ENCODE data around the gene CAMK2G.
"Not testable (repeated sequence)": the region's sequence is repeated elsewhere in the genome, so short reads cannot be mapped to it uniquely, and the experiment has no call there.

CAMK2G gene

DNA sequence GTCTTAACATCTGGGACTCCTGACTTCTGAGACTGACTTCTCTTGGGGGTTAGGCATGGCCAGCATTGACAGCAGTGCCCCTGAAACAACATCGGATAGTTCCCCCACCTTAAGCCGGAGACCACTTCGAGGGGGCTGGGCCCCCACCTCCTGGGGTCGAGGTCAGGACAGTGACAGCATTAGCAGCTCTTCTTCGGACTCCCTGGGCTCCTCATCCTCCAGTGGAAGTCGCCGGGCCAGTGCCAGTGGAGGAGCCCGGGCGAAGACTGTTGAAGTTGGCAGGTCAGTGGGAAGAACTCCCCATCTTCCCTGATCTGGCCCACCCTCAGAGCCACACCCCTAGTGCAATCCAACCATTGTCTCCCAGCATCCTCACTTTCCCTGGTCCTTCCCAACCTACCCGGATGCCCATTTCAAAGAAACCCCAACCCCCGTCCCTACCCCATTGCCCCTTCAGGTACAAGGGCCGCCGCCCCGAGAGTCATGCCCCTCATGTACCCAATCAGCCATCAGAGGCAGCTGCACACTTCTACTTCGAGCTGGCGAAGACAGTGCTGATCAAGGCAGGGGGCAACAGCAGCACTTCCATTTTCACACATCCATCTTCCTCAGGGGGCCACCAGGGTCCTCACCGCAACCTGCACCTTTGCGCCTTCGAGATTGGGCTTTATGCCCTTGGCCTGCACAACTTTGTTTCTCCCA is 76.9 kb downstream of the CAMK2G start:
- TF ChIP-seq, protein P1, sequence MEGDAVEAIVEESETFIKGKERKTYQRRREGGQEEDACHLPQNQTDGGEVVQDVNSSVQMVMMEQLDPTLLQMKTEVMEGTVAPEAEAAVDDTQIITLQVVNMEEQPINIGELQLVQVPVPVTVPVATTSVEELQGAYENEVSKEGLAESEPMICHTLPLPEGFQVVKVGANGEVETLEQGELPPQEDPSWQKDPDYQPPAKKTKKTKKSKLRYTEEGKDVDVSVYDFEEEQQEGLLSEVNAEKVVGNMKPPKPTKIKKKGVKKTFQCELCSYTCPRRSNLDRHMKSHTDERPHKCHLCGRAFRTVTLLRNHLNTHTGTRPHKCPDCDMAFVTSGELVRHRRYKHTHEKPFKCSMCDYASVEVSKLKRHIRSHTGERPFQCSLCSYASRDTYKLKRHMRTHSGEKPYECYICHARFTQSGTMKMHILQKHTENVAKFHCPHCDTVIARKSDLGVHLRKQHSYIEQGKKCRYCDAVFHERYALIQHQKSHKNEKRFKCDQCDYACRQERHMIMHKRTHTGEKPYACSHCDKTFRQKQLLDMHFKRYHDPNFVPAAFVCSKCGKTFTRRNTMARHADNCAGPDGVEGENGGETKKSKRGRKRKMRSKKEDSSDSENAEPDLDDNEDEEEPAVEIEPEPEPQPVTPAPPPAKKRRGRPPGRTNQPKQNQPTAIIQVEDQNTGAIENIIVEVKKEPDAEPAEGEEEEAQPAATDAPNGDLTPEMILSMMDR (IDR thresholded peaks at IDR 0.05; ENCODE audit: low read depth, low read length): no peak
- no peaks in the 10 kb centered on the region for H3K9me3 ChIP-seq
- peaks cover 6% of the 10 kb centered on the region for H3K36me3 ChIP-seq
- no peak for DNase-seq
- no peaks in the 10 kb centered on the region for H3K4me1 ChIP-seq
- H3K4me3 ChIP-seq (ENCODE audit: low read depth, low read length): no peak overlapping the region
- no peaks in the 10 kb centered on the region for H3K27me3 ChIP-seq

DNA sequence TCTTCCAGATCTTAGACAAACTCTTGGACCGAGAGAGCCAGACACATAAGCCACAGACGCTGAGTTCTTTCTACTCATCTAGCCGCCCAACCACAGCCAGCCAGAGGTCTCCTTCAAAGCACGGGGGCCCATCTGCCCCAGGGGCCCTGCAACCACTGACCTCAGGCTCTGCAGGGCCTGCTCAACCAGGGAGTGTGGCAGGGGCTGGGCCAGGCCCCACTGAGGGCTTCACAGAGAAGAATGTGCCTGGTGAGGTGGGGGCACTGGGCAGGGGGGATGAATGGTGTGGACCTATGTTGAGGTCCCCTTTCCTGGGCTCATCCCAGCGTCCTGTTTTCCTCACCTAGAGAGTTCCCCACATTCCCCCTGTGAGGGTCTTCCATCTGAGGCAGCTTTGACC is 77.6 kb downstream of the CAMK2G start:
- Histone ChIP-seq H3K9me3 (no peaks in the 10 kb centered on the region), H3K4me3 (ENCODE audit: low read depth, low read length) (no peak overlapping the region), H3K4me1 (no peaks in the 10 kb centered on the region), H3K36me3 (peaks cover 6% of the 10 kb centered on the region), H3K27me3 (no peaks in the 10 kb centered on the region)
- DNase-seq: no peak
- TF ChIP-seq, protein P1 (IDR thresholded peaks at IDR 0.05; ENCODE audit: low read depth, low read length): no peak

DNA sequence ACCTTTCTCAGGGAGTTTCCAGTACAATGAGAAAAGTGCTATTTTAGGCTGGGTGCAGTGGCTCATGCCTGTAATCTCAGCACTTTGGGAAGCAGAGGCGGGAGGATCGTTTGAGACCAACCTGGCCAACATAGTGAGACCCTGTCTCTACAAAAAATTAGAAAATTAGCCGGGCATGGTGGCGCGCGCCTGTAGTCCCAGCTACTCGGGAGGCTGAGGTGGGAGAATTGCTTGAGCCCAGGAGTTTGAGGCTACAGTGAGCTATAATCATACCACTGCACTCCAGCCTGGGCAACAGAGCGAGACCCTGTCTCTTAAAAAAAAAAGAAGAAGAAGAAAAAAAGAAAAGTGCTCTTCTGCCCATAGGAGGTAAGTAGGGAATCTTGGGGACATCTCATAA is 78.3 kb downstream of the CAMK2G start:
- not testable (repeated sequence) for H3K4me1 ChIP-seq; H3K9me3 ChIP-seq; H3K36me3 ChIP-seq; H3K4me3 ChIP-seq (ENCODE audit: low read depth, low read length); H3K27me3 ChIP-seq; DNase-seq

DNA sequence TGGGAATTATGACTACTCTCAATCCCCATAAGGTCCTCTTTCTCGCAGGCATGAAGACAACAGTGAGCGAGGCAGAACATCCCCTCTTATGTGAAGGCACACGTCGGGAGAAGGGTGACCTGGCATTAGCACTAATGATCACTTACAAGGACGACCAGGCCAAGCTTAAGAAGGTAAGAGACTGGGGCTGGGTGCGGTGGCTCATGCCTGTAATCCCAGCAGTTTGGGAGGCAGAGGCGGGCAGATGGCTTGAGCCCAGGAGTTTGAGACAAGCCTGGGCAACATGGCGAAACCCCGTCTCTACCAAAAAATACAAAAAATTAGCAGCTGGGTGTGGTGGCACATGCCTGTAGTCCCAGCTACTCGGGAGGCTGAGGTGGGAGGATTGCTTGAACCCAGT is 78.9 kb downstream of the CAMK2G start:
- not testable (repeated sequence) for H3K4me1 ChIP-seq; H3K9me3 ChIP-seq; H3K27me3 ChIP-seq; H3K36me3 ChIP-seq; DNase-seq; H3K4me3 ChIP-seq (ENCODE audit: low read depth, low read length)

DNA sequence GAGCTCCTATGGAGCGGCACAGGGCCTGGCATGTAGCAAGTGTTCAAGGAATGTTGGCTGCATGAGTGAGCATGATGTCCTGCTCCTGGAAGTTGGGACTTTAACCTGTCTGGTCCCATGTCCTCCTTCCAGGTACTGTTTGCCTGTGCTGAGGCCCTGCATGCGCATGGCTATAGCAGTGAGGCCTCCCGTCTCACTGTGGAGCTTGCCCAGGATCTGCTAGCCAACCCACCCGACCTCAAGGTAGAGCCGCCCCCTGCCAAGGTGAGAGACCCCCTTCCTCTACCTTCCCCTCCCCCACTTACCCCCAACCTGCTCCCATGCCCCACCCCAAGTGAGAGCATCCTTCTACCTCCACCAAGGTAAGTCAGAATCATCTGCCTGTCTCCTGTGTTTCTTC is 80.9 kb downstream of the CAMK2G start:
- TF ChIP-seq, protein P1 (IDR thresholded peaks at IDR 0.05; ENCODE audit: low read depth, low read length): no peak
- Histone ChIP-seq H3K36me3 (peaks cover 10% of the 10 kb centered on the region), H3K27me3 (no peaks in the 10 kb centered on the region), H3K9me3 (no peaks in the 10 kb centered on the region), H3K4me1 (no peaks in the 10 kb centered on the region), H3K4me3 (ENCODE audit: low read depth, low read length) (no peak overlapping the region)
- no peak for DNase-seq

DNA sequence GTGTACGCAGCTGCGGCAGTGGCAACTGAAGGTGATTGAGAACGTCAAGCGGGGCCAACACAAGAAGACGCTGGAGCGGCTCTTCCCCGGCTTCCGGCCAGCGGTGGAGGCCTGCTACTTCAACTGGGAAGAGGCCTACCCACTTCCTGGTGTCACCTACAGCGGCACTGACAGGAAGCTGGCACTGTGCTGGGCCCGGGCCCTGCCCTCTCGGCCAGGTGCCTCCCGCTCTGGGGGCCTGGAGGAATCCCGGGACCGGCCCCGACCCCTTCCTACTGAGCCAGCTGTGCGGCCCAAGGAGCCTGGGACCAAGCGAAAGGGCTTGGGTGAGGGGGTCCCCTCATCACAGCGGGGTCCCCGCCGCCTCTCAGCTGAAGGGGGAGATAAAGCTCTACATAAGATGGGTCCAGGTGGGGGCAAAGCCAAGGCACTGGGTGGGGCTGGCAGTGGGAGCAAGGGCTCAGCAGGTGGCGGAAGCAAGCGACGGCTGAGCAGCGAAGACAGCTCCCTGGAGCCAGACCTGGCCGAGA is 82.4 kb downstream of the CAMK2G start:
- Histone ChIP-seq H3K27me3 (no peaks in the 10 kb centered on the region), H3K4me3 (ENCODE audit: low read depth, low read length) (no peak overlapping the region), H3K9me3 (no peaks in the 10 kb centered on the region), H3K4me1 (no peaks in the 10 kb centered on the region), H3K36me3 (peaks cover 10% of the 10 kb centered on the region; the same call in 1 of the 2 replicates)
- DNase-seq: no peak
- TF ChIP-seq, protein P1 (IDR thresholded peaks at IDR 0.05; ENCODE audit: low read depth, low read length): no peak

DNA sequence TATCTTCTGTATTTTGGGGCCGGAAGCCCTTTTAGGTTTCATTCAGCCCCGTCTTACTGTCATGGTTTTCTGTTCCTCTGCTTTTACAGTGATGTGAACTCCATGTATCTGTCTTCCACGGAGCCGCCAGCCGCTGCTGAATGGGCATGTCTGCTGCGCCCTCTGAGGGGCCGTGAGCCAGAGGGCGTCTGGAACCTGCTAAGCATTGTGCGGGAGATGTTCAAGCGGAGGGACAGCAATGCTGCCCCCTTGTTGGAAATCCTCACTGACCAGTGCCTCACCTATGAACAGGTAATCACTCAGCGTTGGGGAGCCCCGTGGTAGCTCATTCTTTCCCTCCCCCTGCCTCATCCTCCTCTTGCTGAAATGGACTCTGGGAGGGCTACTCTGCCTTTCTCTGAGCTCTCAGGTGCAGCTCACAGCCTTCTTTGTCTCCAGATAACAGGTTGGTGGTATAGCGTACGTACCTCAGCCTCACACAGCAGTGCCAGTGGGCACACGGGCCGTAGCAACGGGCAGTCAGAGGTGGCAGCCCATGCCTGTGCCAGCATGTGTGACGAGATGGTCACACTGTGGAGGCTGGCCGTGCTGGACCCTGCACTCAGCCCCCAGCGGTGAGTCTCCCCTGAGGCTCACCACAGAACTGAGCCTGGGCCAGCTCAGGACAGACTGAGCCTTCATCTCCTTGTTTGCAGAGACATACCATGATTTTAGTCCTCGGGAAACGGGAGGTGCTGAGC is 83.3 kb downstream of the CAMK2G start:
- H3K4me1 ChIP-seq: no peaks in the 10 kb centered on the region
- TF ChIP-seq, protein P1 (IDR thresholded peaks at IDR 0.05; ENCODE audit: low read depth, low read length): no peak
- peaks cover 10% of the 10 kb centered on the region; the same call in 1 of the 2 replicates for H3K36me3 ChIP-seq
- no peak overlapping the region for H3K4me3 ChIP-seq (ENCODE audit: low read depth, low read length)
- H3K9me3 ChIP-seq: no peaks in the 10 kb centered on the region
- DNase-seq: no peak
- no peaks in the 10 kb centered on the region for H3K27me3 ChIP-seq

Measured in BE2C (cell line).